ENCODE data around the gene FRMD3.

- TF ChIP-seq, protein P1, sequence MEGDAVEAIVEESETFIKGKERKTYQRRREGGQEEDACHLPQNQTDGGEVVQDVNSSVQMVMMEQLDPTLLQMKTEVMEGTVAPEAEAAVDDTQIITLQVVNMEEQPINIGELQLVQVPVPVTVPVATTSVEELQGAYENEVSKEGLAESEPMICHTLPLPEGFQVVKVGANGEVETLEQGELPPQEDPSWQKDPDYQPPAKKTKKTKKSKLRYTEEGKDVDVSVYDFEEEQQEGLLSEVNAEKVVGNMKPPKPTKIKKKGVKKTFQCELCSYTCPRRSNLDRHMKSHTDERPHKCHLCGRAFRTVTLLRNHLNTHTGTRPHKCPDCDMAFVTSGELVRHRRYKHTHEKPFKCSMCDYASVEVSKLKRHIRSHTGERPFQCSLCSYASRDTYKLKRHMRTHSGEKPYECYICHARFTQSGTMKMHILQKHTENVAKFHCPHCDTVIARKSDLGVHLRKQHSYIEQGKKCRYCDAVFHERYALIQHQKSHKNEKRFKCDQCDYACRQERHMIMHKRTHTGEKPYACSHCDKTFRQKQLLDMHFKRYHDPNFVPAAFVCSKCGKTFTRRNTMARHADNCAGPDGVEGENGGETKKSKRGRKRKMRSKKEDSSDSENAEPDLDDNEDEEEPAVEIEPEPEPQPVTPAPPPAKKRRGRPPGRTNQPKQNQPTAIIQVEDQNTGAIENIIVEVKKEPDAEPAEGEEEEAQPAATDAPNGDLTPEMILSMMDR (IDR thresholded peaks at IDR 0.05): no peak
- TF ChIP-seq POLR2A (IDR thresholded peaks at IDR 0.05): no peak
Observed at GRCh38 chr9:83240671-83241070, 297.5 kb downstream of the FRMD3 start.

Measured in lower leg skin (tissue), 3 donors.